Activated CD8-positive, alpha-beta memory T cell treated with anti-CD3 and anti-CD28 coated beads for 48 hours (primary cell): ENCODE data around the gene TM2D1.
"Not testable (repeated sequence)": the region's sequence is repeated elsewhere in the genome, so short reads cannot be mapped to it uniquely, and the experiment has no call there.

Experiments
- DNase-seq, 3 experiments: peaks; one replicate each; pipeline ENCODE4 v3.0.0-alpha.2; 2020; ENCODE audit warnings: low read depth in 2 of 3, low spot score in 2 of 3

The TM2D1 gene

GRCh38 chr1:61724813-61725694, at the start of gene TM2D1:
Gene TM2D1, minus strand, starts transcription at chr1:61725141. Its CDS starts 21 bp downstream, at chr1:61725120.
- DNase-seq, result peak; percentile 69 to 81 (median 71)

- DNase-seq, result no peak
Measured at GRCh38 chr1:61770131-61770530, 45.2 kb upstream of the TM2D1 start.

- no peak for DNase-seq
Measured at GRCh38 chr1:61757950-61758349, 33.0 kb upstream of the TM2D1 start.

- no peak for DNase-seq
Measured at GRCh38 chr1:61756773-61757172, 31.8 kb upstream of the TM2D1 start.

- DNase-seq, result no peak
Measured at GRCh38 chr1:61754545-61754944, 29.6 kb upstream of the TM2D1 start.

- no peak for DNase-seq
Measured at GRCh38 chr1:61753998-61754508, 29.1 kb upstream of the TM2D1 start.

- DNase-seq, result no peak
Measured at GRCh38 chr1:61752921-61753389, 28.0 kb upstream of the TM2D1 start.

GRCh38 chr1:61749574-61749973, 24.6 kb upstream of the TM2D1 start:
- DNase-seq, result no peak

GRCh38 chr1:61748566-61748965, 23.6 kb upstream of the TM2D1 start:
- no peak for DNase-seq

GRCh38 chr1:61746813-61747212, 21.9 kb upstream of the TM2D1 start:
- no peak for DNase-seq

GRCh38 chr1:61743716-61744580, 19.0 kb upstream of the TM2D1 start:
- DNase-seq, result no peak

GRCh38 chr1:61743431-61743705, 18.4 kb upstream of the TM2D1 start:
- no peak for DNase-seq

GRCh38 chr1:61742620-61743430, 17.9 kb upstream of the TM2D1 start:
- no peak for DNase-seq

GRCh38 chr1:61741711-61742619, 17.0 kb upstream of the TM2D1 start, which contains the start of gene PATJ:
Gene PATJ, plus strand, starts transcription at chr1:61742480. Its CDS starts 20,413 bp downstream, at chr1:61762893.
- peak; percentile 18 to 42 (median 25) for DNase-seq

- DNase-seq, result no peak
Measured at GRCh38 chr1:61740751-61741700, 16.1 kb upstream of the TM2D1 start.

GRCh38 chr1:61732726-61733125, 7.8 kb upstream of the TM2D1 start:
- DNase-seq, result no peak

GRCh38 chr1:61730679-61731078, 5.7 kb upstream of the TM2D1 start:
- not testable (repeated sequence) for DNase-seq

GRCh38 chr1:61727544-61727943, 2.6 kb upstream of the TM2D1 start:
- no peak for DNase-seq

GRCh38 chr1:61724506-61724812, 482 bp downstream of the TM2D1 start:
- DNase-seq, result no peak
